Astrocyte (in vitro differentiated cells and primary cell): ENCODE measurements around the gene PPP2CA. TPM values are rescaled to one million over a fixed set of nuclear protein-coding genes. Genes with fewer than 3 reads are reported as not detected.
A peak's percentile ranks its signal among the peaks of the same experiment; 100 is the strongest.

Experiments
- DNase-seq: peaks from one replicate; pipeline ENCODE4 v3.0.0-alpha.2; 2010; ENCODE audit warnings: low read depth
- FAIRE-seq: peaks from 2 replicates; lab custom pipeline; 2011; peaks lifted over from hg19 to GRCh38; lab: Jason Lieb, UNC
- H2AFZ ChIP-seq: 2 replicates; pipeline ENCODE4 v1.6.0; 2012; ENCODE audit warnings: low read depth, low read length, inconsistent platforms
- H3K27ac ChIP-seq: 2 replicates; pipeline ENCODE4 v1.5.1; 2011; ENCODE audit warnings: low read depth, low read length, inconsistent platforms
- H3K27me3 ChIP-seq: 2 replicates; pipeline ENCODE4 v1.6.0; 2011; ENCODE audit warnings: low read length, inconsistent platforms; ENCODE audit not compliant: insufficient read depth
- H3K36me3 ChIP-seq: 2 replicates; pipeline ENCODE4 v1.5.1; 2011; ENCODE audit warnings: low read length, inconsistent platforms; ENCODE audit not compliant: insufficient read depth
- H3K4me1 ChIP-seq: 2 replicates; pipeline ENCODE4 v1.5.1; 2011; ENCODE audit warnings: low read length, inconsistent platforms; ENCODE audit not compliant: insufficient read depth
- H3K4me2 ChIP-seq: 2 replicates; pipeline ENCODE4 v1.6.0; 2012; ENCODE audit warnings: low read length, inconsistent platforms
- H3K4me3 ChIP-seq: 2 replicates; pipeline ENCODE4 v1.5.1; 2011; ENCODE audit warnings: low read depth, mild to moderate bottlenecking, low read length, inconsistent platforms; ENCODE audit not compliant: insufficient read depth
- H3K79me2 ChIP-seq: 2 replicates; pipeline ENCODE4 v1.6.0; 2012; ENCODE audit warnings: mild to moderate bottlenecking, low read length, inconsistent platforms; ENCODE audit not compliant: insufficient read depth
- H3K9ac ChIP-seq: 2 replicates; pipeline ENCODE4 v1.6.0; 2012; ENCODE audit warnings: mild to moderate bottlenecking, low read length, inconsistent platforms
- H3K9me3 ChIP-seq: 2 replicates; pipeline ENCODE4 v1.5.1; 2012; ENCODE audit warnings: low read depth, mild to moderate bottlenecking, low read length, inconsistent platforms; ENCODE audit not compliant: insufficient read depth
- H4K20me1 ChIP-seq: 2 replicates; pipeline ENCODE4 v1.6.0; 2012; ENCODE audit warnings: low read length, inconsistent platforms; ENCODE audit not compliant: insufficient read depth
- H3K27ac Mint-ChIP-seq: one replicate; pipeline ENCODE4 v1.8.0; 2021; ENCODE audit warnings: mild to moderate bottlenecking, mixed read lengths; ENCODE audit not compliant: unreplicated experiment
- H3K27me3 Mint-ChIP-seq: one replicate; pipeline ENCODE4 v1.8.0; 2021; ENCODE audit warnings: low read depth, mixed read lengths; ENCODE audit not compliant: unreplicated experiment
- H3K36me3 Mint-ChIP-seq: one replicate; pipeline ENCODE4 v1.8.0; 2021; ENCODE audit warnings: low read depth, mixed read lengths; ENCODE audit not compliant: unreplicated experiment
- H3K4me1 Mint-ChIP-seq: one replicate; pipeline ENCODE4 v1.8.0; 2021; ENCODE audit warnings: low read depth, mixed read lengths; ENCODE audit not compliant: unreplicated experiment
- H3K4me3 Mint-ChIP-seq: one replicate; pipeline ENCODE4 v1.8.0; 2021; ENCODE audit warnings: mild to moderate bottlenecking, moderate library complexity, mixed read lengths; ENCODE audit not compliant: unreplicated experiment
- H3K9me3 Mint-ChIP-seq: one replicate; pipeline ENCODE4 v1.8.0; 2021; ENCODE audit warnings: mild to moderate bottlenecking, mixed read lengths; ENCODE audit not compliant: unreplicated experiment
- EZH2 ChIP-seq: IDR thresholded peaks from 2 replicates; pipeline ENCODE4 v1.6.1; 2012; ENCODE audit warnings: mild to moderate bottlenecking, low read length, inconsistent platforms; ENCODE audit not compliant: insufficient read depth
- total RNA-seq: library from RNA; stranded (reverse); gene quantifications from 2 replicates; pipeline ENCODE4 v1.2.1, GENCODE V29; 2021
- TF ChIP-seq, protein P1 (sequence below): IDR thresholded peaks from 2 replicates; pipeline ENCODE4 v1.5.1; 2011; ENCODE audit warnings: low read depth, mild to moderate bottlenecking, inconsistent platforms, low read length, moderate library complexity; ENCODE audit not compliant: insufficient read depth

Gene PPP2CA
- total RNA-seq, 1 donor from 2014 or later, result 180 TPM

DNA sequence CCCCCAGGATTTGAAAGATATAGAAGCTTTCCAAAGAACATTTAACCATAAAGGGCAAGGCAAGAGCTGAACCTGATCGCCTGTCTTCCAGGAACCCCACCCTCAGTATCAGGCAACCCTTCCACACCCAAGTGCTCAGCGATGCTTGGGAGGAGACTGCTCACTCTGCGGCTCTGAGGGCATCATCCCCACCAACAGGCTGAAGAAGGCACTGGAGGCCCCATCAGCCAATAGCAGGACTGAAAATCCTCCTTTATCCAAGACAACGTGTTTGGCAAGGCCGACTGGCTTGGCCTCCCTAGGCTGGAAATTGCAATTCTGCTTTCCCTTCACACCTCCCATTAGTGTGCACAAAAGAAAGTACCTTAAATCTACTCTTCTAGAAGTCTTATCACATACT is 1.4 kb upstream of the PPP2CA start:
- H3K36me3 ChIP-seq, result no peaks in the 10 kb centered on the region
- peak overlapping the region; percentile 91 for H3K4me3 Mint-ChIP-seq
- no peaks in the 10 kb centered on the region for H3K27me3 ChIP-seq
- H3K9me3 ChIP-seq, result no peaks in the 10 kb centered on the region
- H3K79me2 ChIP-seq, result peaks cover 50% of the 10 kb centered on the region
- peaks cover 17% of the 10 kb centered on the region for H3K4me1 ChIP-seq
- no peak for DNase-seq
- H3K4me1 Mint-ChIP-seq, result peaks cover 9% of the 10 kb centered on the region
- H2AFZ ChIP-seq, result no peak overlapping the region
- FAIRE-seq, result no peak
- no peaks in the 10 kb centered on the region for H3K9me3 Mint-ChIP-seq
- H3K36me3 Mint-ChIP-seq, result no peaks in the 10 kb centered on the region
- peaks cover 31% of the 10 kb centered on the region for H4K20me1 ChIP-seq
- peak overlapping the region; percentile 87 for H3K4me3 ChIP-seq
- H3K27ac ChIP-seq, result no peak overlapping the region
- peak overlapping the region; percentile 98 for H3K4me2 ChIP-seq
- TF ChIP-seq, protein P1, sequence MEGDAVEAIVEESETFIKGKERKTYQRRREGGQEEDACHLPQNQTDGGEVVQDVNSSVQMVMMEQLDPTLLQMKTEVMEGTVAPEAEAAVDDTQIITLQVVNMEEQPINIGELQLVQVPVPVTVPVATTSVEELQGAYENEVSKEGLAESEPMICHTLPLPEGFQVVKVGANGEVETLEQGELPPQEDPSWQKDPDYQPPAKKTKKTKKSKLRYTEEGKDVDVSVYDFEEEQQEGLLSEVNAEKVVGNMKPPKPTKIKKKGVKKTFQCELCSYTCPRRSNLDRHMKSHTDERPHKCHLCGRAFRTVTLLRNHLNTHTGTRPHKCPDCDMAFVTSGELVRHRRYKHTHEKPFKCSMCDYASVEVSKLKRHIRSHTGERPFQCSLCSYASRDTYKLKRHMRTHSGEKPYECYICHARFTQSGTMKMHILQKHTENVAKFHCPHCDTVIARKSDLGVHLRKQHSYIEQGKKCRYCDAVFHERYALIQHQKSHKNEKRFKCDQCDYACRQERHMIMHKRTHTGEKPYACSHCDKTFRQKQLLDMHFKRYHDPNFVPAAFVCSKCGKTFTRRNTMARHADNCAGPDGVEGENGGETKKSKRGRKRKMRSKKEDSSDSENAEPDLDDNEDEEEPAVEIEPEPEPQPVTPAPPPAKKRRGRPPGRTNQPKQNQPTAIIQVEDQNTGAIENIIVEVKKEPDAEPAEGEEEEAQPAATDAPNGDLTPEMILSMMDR, result no peak
- no peak for TF ChIP-seq EZH2
- H3K27ac Mint-ChIP-seq, result peak overlapping the region; percentile 94
- H3K27me3 Mint-ChIP-seq, result no peaks in the 10 kb centered on the region
- H3K9ac ChIP-seq, result peak overlapping the region; percentile 100

DNA sequence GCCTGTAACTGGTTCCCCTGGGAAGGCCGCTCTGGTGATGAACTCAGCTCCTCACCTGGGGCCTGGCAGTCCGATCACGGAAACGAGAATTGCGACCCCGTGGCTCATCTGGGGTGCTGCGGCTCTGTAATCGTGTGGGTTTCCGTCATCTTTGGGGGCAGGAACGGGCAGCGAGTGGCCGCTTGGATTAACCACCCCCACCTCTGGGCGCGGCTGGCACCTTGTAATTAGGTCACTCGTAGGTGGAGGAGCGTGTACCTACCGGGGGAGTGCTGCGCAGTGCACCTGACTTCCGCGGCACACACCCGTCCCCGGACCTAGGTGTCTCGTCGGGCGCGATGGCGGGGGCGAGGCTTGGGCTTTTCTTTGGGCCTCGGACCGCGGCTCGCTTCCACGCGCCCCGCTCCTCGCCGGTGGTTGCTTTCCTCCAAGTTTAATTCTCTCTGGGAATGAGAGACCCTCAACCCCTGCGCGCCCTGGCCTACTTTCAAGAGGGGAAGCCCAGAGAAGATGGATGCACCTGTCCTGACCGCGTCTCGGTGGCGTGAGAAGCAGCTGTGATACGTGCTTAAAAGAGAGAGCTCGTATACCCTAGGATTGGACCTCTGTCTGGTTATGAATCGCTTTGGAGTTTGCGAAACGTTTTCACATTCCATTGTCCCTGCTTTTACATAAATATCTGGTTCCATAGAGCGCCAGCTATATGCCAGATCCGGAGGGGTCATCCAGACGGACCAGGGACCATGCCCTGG is 744 bp upstream of the PPP2CA start:
- no peaks in the 10 kb centered on the region for H3K27me3 ChIP-seq
- no peaks in the 10 kb centered on the region for H3K36me3 Mint-ChIP-seq
- H3K9ac ChIP-seq, result peak overlapping the region; percentile 100
- peaks cover 14% of the 10 kb centered on the region for H3K4me1 Mint-ChIP-seq
- peaks cover 56% of the 10 kb centered on the region for H3K79me2 ChIP-seq
- no peaks in the 10 kb centered on the region for H3K27me3 Mint-ChIP-seq
- FAIRE-seq (no peak), DNase-seq (no peak)
- H3K27ac Mint-ChIP-seq, result peak overlapping the region; percentile 94
- peak overlapping the region; percentile 87 for H3K4me3 ChIP-seq
- H3K4me2 ChIP-seq, result peak overlapping the region; percentile 98
- peak overlapping the region; percentile 100 for H2AFZ ChIP-seq
- no peaks in the 10 kb centered on the region for H3K36me3 ChIP-seq
- H4K20me1 ChIP-seq, result peaks cover 37% of the 10 kb centered on the region
- peak overlapping the region; percentile 91 for H3K4me3 Mint-ChIP-seq
- TF ChIP-seq, protein P1, result no peak
- no peak for TF ChIP-seq EZH2
- no peaks in the 10 kb centered on the region for H3K9me3 Mint-ChIP-seq
- peak overlapping the region; percentile 100 for H3K27ac ChIP-seq
- peaks cover 19% of the 10 kb centered on the region for H3K4me1 ChIP-seq
- no peaks in the 10 kb centered on the region for H3K9me3 ChIP-seq
